CD4-positive, alpha-beta T cell treated with Interleukin-17A for 4 hours (primary cell): ENCODE data around the gene TULP1.
A peak's percentile ranks its signal among the peaks of the same experiment; 100 is the strongest.

Experiments
- DNase-seq: peaks from one replicate; pipeline ENCODE4 v3.0.0-alpha.2; 2020; ENCODE audit warnings: mixed read lengths

The TULP1 gene

GRCh38 chr6:35481226-35481625, 31.5 kb downstream of the TULP1 start:
- DNase-seq, result no peak

GRCh38 chr6:35480176-35480575, 32.5 kb downstream of the TULP1 start:
- no peak for DNase-seq

GRCh38 chr6:35478259-35478658, 34.4 kb downstream of the TULP1 start:
- no peak for DNase-seq

- DNase-seq, result no peak
These were observed 35.0 kb downstream of the TULP1 start for GRCh38 chr6:35477551-35478179.

- DNase-seq, result no peak
These were observed 35.7 kb downstream of the TULP1 start for GRCh38 chr6:35477028-35477427.

GRCh38 chr6:35476004-35476403, 36.7 kb downstream of the TULP1 start:
- DNase-seq, result no peak

- DNase-seq, result no peak
These were observed 37.1 kb downstream of the TULP1 start for GRCh38 chr6:35475573-35475972.

- DNase-seq, result no peak
These were observed 37.6 kb downstream of the TULP1 start for GRCh38 chr6:35474942-35475570.

- DNase-seq, result no peak
These were observed 38.4 kb downstream of the TULP1 start for GRCh38 chr6:35474131-35474941.

- DNase-seq, result no peak
These were observed 38.9 kb downstream of the TULP1 start for GRCh38 chr6:35473850-35474130.

- DNase-seq, result no peak
These were observed 39.4 kb downstream of the TULP1 start for GRCh38 chr6:35473075-35473849.

GRCh38 chr6:35471836-35472345, 40.8 kb downstream of the TULP1 start:
- no peak for DNase-seq

- no peak for DNase-seq
These were observed 42.0 kb downstream of the TULP1 start for GRCh38 chr6:35470663-35471120.

- no peak for DNase-seq
These were observed 42.7 kb downstream of the TULP1 start for GRCh38 chr6:35469751-35470662.

- DNase-seq, result peak; percentile 20
These were observed 43.5 kb downstream of the TULP1 start for GRCh38 chr6:35468980-35469750.

- peak; percentile 95 for DNase-seq
These were observed 44.3 kb downstream of the TULP1 start, which contains the start of gene RPL10A for GRCh38 chr6:35468181-35468979. Gene RPL10A, plus strand, starts transcription at chr6:35468401. Its CDS starts 34 bp downstream, at chr6:35468435.

GRCh38 chr6:35465646-35466045, 47.0 kb downstream of the TULP1 start:
- no peak for DNase-seq

- DNase-seq, result no peak
These were observed 49.4 kb downstream of the TULP1 start for GRCh38 chr6:35463292-35463691.

- DNase-seq, result no peak
These were observed 51.4 kb downstream of the TULP1 start for GRCh38 chr6:35461270-35461669.

- DNase-seq, result no peak
These were observed 54.8 kb downstream of the TULP1 start for GRCh38 chr6:35457907-35458306.
